AG09319 (cell line): ENCODE results near the gene ULBP1.
"Not testable (repeated sequence)": the region's sequence is repeated elsewhere in the genome, so short reads cannot be mapped to it uniquely, and the experiment has no call there.

Experiments
- DNase-seq: peaks from one replicate; pipeline ENCODE4 v3.0.0-alpha.2; 2010; ENCODE audit warnings: low read depth; ENCODE audit errors: extremely low read depth
- TF ChIP-seq, protein P1 (sequence below): IDR thresholded peaks from 2 replicates; pipeline ENCODE4 v1.5.1; 2011; ENCODE audit warnings: low read depth, mild to moderate bottlenecking, inconsistent platforms, low read length, moderate library complexity

The ULBP1 gene

DNA sequence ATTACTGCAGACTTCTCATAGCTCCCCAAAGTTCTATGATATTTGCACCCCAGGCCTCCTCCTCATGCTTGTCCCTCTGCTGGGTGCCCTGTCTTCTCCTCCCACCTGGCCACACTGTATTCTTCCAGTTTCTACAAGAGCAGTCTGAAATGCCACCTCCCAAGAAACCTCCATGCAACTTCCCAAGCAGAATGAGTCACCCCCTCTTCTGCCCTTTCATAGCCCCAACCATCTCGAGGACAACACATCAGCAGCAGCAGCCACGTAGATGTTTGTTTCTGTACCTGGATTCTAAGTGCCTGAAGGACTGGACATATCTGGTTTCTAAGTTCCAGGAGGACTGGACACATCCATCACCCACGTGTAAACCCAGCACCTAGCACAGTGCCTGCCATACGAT, 28.5 kb upstream of the ULBP1 start:
- no peak for DNase-seq
- TF ChIP-seq, protein P1, sequence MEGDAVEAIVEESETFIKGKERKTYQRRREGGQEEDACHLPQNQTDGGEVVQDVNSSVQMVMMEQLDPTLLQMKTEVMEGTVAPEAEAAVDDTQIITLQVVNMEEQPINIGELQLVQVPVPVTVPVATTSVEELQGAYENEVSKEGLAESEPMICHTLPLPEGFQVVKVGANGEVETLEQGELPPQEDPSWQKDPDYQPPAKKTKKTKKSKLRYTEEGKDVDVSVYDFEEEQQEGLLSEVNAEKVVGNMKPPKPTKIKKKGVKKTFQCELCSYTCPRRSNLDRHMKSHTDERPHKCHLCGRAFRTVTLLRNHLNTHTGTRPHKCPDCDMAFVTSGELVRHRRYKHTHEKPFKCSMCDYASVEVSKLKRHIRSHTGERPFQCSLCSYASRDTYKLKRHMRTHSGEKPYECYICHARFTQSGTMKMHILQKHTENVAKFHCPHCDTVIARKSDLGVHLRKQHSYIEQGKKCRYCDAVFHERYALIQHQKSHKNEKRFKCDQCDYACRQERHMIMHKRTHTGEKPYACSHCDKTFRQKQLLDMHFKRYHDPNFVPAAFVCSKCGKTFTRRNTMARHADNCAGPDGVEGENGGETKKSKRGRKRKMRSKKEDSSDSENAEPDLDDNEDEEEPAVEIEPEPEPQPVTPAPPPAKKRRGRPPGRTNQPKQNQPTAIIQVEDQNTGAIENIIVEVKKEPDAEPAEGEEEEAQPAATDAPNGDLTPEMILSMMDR: no peak

DNA sequence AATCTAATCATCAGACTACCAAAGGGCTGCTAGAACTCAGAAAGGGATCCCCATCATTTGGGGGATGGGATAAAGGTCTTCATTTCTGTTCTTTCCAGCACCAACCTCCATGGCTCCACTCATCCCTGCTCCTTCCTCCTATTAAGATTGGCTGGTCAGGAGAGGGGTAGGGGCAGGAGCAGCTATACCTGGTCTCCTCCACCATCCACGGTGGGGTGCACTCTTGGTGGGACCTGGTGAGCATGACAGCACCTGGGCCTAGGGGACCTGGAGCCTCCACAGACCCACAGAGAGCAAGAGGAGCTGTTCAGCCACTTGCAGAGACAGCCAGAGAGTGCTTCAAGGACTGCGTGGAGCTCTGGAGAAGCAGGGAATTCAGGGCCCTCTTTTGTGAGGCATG, 28.1 kb upstream of the ULBP1 start:
- TF ChIP-seq, protein P1: no peak

DNA sequence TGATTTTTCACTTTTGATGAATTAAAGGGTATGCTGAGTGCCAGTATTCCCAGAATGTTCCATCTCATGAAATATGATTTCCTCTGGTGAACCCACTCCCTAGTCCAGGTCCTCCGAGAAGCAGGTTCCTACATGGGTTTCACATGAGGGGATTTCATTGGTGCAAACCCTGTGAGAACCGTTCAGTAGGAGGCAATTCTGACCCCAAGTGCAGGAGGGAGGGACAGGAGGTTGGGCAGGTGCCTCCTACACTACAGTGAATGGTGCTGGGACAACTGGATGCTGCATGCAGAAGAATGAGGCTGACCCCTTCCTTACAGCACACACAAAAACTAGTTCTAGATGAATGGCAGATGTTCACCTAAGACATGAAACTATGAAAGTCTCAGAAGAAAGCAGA, 27.0 kb upstream of the ULBP1 start:
- DNase-seq: no peak
- TF ChIP-seq, protein P1: no peak

More for the DNA sequence above, 28.1 kb upstream of the ULBP1 start:
- no peak for DNase-seq

DNA sequence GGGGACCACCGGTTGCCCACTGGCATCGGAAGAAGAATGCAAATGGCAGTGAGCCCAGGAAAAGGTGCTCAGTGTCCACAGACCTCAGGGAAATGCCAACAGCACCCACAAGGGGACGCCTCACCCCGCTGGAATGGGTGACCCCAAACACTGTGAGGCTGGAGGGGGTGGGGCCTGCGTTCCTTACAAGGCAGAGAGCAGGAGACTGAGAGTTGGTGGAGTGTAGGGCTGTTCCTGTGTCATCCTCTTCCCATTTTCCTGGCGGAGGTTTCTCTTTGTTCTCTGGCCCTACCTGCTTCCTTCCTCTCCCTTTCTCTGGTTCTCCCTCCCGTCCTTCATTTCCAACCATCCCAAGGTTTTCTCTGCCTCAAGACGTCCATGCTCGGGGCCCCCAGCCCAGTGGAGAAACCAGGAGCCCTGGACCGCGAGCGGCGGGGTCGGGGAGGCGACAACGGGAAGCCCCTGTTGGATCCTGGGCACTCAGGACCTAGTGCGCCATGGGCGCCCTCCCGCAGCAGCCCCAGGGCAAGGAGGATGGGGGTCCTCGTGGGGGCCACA, 25.7 kb upstream of the ULBP1 start:
- not testable (repeated sequence) for DNase-seq

DNA sequence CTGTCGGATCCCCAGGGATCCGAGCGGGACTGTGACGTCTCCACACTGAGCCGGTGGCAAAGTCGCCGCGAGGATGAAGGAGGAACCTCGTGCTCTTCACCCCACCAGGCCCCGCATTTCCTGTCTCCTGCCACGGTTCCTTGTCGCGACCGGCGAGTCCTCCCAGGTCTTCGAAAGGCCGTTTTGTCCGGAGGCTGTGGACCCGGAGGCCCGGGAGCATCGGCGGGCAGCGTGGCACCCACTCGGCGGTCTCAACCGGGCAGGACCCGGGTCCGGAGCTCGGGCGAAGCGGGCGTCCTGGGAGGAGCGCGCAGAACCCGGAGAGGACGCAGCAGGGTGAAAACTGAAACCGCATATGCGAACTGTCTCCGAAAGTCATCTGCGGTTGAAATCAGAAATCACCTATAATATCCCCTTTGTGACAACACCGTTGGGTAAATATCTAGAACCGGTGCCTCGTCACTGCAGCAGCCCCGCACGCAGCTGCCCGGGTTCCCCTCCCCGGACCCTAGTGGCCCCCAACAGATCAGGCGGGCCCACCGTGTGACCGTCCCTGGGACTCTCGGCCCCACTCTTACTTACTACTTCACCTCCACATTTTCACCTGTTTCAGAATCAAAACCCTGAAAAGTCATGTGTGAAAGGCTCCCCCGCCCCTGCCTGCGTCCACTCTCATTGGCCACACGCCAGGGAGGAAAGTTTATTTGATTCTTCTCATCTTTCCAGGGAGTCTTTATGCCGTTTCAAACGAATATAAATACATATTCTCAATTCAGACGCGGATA, 25.0 kb upstream of the ULBP1 start:
- TF ChIP-seq, protein P1: no peak

DNA sequence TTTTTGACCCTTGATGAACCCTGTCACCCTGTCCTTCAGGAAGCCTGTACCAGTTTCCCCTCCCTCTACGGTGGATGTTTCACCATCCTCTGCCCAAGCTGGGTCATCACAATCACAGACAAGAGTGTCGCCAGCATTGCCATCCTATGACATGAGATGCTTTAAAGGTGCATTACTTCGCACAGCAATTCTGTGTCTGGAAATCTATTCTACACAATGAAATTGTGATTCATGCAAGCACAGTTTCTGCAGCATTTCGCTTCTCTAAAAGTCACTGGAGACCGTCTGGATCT, 24.4 kb upstream of the ULBP1 start:
- TF ChIP-seq, protein P1: no peak
- no peak for DNase-seq

More for the DNA sequence above, 25.0 kb upstream of the ULBP1 start:
- no peak for DNase-seq

DNA sequence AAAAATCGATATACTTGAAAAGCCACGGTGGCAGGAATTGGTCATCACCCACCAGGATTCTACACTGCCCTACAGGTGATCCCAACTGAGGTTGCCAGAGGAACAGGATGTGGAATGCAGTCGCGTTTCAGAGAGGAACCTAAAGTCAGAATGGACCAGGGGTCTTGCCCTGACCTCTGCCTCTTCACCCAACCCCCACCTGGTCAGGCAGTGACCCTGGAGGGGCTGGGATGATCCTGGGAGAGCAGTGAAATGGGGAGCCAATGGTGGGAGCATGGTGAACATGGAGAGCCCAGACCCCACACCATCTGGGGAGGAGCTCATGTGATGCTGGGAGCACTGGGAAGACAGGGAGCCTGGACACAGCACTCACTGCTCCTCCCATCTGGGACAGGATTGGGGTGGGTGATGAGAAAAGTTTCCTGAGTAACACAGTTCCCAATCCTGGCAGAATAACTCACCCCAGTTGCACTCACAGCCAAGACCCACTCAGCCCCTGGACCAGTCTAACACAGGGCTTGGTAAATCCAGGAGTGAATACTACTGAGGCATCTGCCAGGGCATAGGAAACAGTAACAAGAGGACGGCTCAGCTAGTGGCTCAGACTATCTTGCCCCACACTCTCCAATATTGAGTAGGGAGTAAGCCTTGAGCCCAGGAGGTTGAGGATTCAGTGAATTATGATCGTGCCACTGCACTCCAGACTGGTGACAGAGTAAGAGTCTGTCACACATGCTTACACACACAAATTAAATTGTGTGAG, 23.7 kb upstream of the ULBP1 start:
- TF ChIP-seq, protein P1: no peak
- no peak for DNase-seq

DNA sequence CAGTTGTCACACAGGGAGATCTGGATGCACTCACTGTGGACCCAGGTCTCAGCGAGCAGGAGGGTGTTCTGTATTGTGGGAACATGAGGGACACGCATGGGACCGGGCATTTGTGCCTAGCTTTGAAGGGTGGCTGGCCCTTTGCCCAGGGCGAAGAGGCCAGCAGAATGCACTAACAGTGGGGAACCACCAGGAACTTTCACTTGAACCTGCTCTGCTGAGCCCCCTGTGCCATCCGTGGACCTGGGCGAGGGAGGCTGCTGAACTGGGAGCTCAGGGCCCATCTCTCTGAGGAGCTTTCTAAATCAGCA, 23.1 kb upstream of the ULBP1 start:
- DNase-seq: no peak
- TF ChIP-seq, protein P1: no peak
